Measurements from ENCODE around the gene STK17B.

- TF ChIP-seq HDAC2 (IDR thresholded peaks at IDR 0.05) (no peak), CHD2 (IDR thresholded peaks at IDR 0.05; ENCODE audit: low read length, partially characterized antibody) (no peak), CTCF (IDR thresholded peaks at IDR 0.05) (no peak), SMC3 (IDR thresholded peaks at IDR 0.05) (no peak), CBX2 (IDR thresholded peaks at IDR 0.05; ENCODE audit: borderline replicate concordance, low read depth) (no peak), MAX (IDR thresholded peaks at IDR 0.05) (no peak), POLR2A (IDR thresholded peaks at IDR 0.05; ENCODE audit: low read length) (no peak), MAFK (IDR thresholded peaks at IDR 0.05; ENCODE audit: partially characterized antibody) (no peak), REST (IDR thresholded peaks at IDR 0.05) (no peak), NR3C1 (IDR thresholded peaks at IDR 0.05) (no peak)
Observed at GRCh38 chr2:196112418-196113034, 58.9 kb downstream of the STK17B start.

Measured in A549 (cell line).